Calu3 (cell line): ENCODE measurements around the gene CCDC107. TPM values are rescaled to one million over a fixed set of nuclear protein-coding genes. Genes with fewer than 3 reads are reported as not detected.

Source experiments
- BruUV-seq: library from RNA; stranded (reverse); fragments of 400-500 nt; replicated peaks from 2 replicates; lab custom pipeline; 2021; lab: Mats Ljungman, UMichigan
- CTCF ChIA-PET: fragments of 300-600 bp; sonication (Branson Sonifier 250); formaldehyde crosslinking; loops from one replicate; lab custom pipeline; 2022; ENCODE audit warnings: antibody characterized with exemption; lab: Charles Lee
- DNase-seq: peaks from one replicate; pipeline ENCODE4 v3.0.0; 2022
- H3K27ac Mint-ChIP-seq: one replicate; pipeline ENCODE4 v1.8.0; 2022; ENCODE audit warnings: mixed read lengths; ENCODE audit not compliant: unreplicated experiment
- H3K27me3 Mint-ChIP-seq: one replicate; pipeline ENCODE4 v1.8.0; 2022; ENCODE audit warnings: mixed read lengths; ENCODE audit not compliant: unreplicated experiment
- H3K36me3 Mint-ChIP-seq: one replicate; pipeline ENCODE4 v1.8.0; 2022; ENCODE audit warnings: mild to moderate bottlenecking, moderate library complexity, mixed read lengths; ENCODE audit not compliant: insufficient read depth, unreplicated experiment
- H3K4me1 Mint-ChIP-seq: one replicate; pipeline ENCODE4 v1.8.0; 2022; ENCODE audit warnings: mild to moderate bottlenecking, low read depth, mixed read lengths; ENCODE audit not compliant: unreplicated experiment
- H3K4me3 Mint-ChIP-seq: one replicate; pipeline ENCODE4 v1.8.0; 2022; ENCODE audit warnings: mild to moderate bottlenecking, low read depth, moderate library complexity, mixed read lengths; ENCODE audit not compliant: unreplicated experiment
- H3K9me3 Mint-ChIP-seq: one replicate; pipeline ENCODE4 v1.8.0; 2022; ENCODE audit warnings: low read depth, mixed read lengths; ENCODE audit not compliant: unreplicated experiment
- intact Hi-C: fragments of 100-400 bp; cut with micrococcal nuclease; formaldehyde crosslinking; loops from one replicate; pipeline ENCODE4 v1.10.0; 2022; ENCODE audit not compliant: unreplicated experiment
- total RNA-seq: library from RNA; stranded (reverse); gene quantifications from 2 replicates; pipeline ENCODE4 v1.2.3, GENCODE V29; 2022
- TF ChIP-seq, protein P1 (sequence below): fragments of 200-600 bp; IDR thresholded peaks from one replicate; pipeline ENCODE4 v1.8.0; 2022; ENCODE audit warnings: antibody characterized with exemption; ENCODE audit not compliant: unreplicated experiment

Gene CCDC107
- total RNA-seq, 1 experiment from 2014 or later: 7.9 TPM

DNA sequence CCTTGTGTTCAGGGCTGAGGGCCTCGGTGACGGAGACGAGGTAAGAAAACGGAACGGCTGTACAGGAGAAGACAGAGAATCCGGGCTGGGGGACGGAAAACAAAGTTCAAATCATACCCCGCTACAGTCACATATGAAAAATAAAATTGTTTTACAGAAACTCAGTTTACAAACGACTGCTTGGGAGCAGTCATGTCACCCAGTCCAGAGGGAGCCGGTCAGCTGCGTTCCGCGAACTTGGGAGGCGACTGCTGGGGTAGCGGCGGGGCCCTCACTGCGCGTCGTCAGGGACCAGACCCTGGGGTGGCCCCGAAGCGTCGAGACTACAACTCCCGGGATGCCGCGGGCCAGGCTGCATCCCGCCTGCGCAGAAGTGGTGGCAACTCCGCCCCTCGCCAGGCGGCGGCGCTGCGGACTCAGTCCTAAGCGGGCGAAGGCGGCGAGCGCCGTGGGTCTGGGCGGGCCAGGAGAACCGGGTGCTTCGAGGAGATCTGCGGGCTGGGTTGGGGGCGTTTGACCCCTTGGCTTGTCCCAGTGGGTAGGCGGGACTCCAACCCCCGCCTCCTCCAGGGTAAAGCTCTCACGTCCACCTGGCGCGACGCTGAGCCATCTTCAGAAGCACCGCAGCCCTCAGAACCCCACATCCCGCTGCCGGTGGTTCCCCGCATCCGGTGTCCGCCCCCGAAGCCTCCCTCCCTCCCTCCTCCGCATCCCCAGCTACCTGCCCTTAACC, 11.4 kb upstream of the CCDC107 start:
- H3K27me3 Mint-ChIP-seq: peaks cover 22% of the 10 kb centered on the region
- peaks cover 12% of the 10 kb centered on the region for H3K36me3 Mint-ChIP-seq
- H3K4me3 Mint-ChIP-seq: peak overlapping the region; percentile 84
- BruUV-seq: no TSS peak
- TF ChIP-seq, protein P1, sequence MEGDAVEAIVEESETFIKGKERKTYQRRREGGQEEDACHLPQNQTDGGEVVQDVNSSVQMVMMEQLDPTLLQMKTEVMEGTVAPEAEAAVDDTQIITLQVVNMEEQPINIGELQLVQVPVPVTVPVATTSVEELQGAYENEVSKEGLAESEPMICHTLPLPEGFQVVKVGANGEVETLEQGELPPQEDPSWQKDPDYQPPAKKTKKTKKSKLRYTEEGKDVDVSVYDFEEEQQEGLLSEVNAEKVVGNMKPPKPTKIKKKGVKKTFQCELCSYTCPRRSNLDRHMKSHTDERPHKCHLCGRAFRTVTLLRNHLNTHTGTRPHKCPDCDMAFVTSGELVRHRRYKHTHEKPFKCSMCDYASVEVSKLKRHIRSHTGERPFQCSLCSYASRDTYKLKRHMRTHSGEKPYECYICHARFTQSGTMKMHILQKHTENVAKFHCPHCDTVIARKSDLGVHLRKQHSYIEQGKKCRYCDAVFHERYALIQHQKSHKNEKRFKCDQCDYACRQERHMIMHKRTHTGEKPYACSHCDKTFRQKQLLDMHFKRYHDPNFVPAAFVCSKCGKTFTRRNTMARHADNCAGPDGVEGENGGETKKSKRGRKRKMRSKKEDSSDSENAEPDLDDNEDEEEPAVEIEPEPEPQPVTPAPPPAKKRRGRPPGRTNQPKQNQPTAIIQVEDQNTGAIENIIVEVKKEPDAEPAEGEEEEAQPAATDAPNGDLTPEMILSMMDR: peak; percentile 70
- H3K27ac Mint-ChIP-seq: peak overlapping the region; percentile 89
- H3K9me3 Mint-ChIP-seq: no peaks in the 10 kb centered on the region
- DNase-seq: peak; percentile 89
- intact Hi-C loops: no loop called here
- CTCF ChIA-PET: interaction anchor here (0.6 to 1.6 kb wide), 8 partner anchors 11 to 887 kb away, joined by 3 to 7 read pairs (median 5); partner anchors contain the start of genes CCDC107, CREB3, RMRP and TLN1
- H3K4me1 Mint-ChIP-seq: peaks cover 12% of the 10 kb centered on the region

GRCh38 chr9:35649431-35650340, 8.4 kb upstream of the CCDC107 start:
- intact Hi-C loops: no loop called here
- CTCF ChIA-PET: interaction anchor here (1.1 kb wide), 1 partner anchor 15 kb away, joined by 3 read pairs; the partner anchor contains the start of gene ARHGEF39
- peaks cover 12% of the 10 kb centered on the region for H3K4me1 Mint-ChIP-seq
- H3K36me3 Mint-ChIP-seq: peaks cover 12% of the 10 kb centered on the region
- peaks cover 22% of the 10 kb centered on the region for H3K27me3 Mint-ChIP-seq
- TF ChIP-seq, protein P1: no peak
- BruUV-seq: no TSS peak
- no peak for DNase-seq
- no peak overlapping the region for H3K4me3 Mint-ChIP-seq
- no peak overlapping the region for H3K27ac Mint-ChIP-seq
- no peaks in the 10 kb centered on the region for H3K9me3 Mint-ChIP-seq

- no peak for DNase-seq
- intact Hi-C loops: no loop called here
- Mint-ChIP-seq H3K27me3 (peaks cover 22% of the 10 kb centered on the region), H3K27ac (no peak within 1 kb of the TSS), H3K9me3 (no peaks in the 10 kb centered on the region), H3K36me3 (peaks cover 12% of the 10 kb centered on the region), H3K4me1 (peaks cover 12% of the 10 kb centered on the region), H3K4me3 (no peak within 1 kb of the TSS)
- TF ChIP-seq, protein P1: no peak
- no TSS peak for BruUV-seq
- CTCF ChIA-PET: no interaction called here
Observed at GRCh38 chr9:35650341-35651158, 7.5 kb upstream of the CCDC107 start, which contains the start of gene SIT1. Gene SIT1, minus strand, starts transcription at chr9:35650931. Its CDS starts 78 bp downstream, at chr9:35650853.
